Upper lobe of left lung (tissue), 4 donors: Measurements from ENCODE around the gene ANGEL2.

ENCODE experiments used
- POLR2A ChIP-seq, 4 donors: fragments of 450-650 bp; IDR thresholded peaks; one replicate each; pipeline ENCODE4 v1.5.1; 2016 to 2017; ENCODE audit warnings: antibody characterized with exemption in 4 of 4, mild to moderate bottlenecking in 2 of 4
- POLR2AphosphoS5 ChIP-seq, 2 donors: sonication (generic); formaldehyde crosslinking; IDR thresholded peaks; one replicate each; pipeline ENCODE4 v1.5.1; 2017; ENCODE audit warnings: antibody characterized with exemption in 2 of 2

DNA sequence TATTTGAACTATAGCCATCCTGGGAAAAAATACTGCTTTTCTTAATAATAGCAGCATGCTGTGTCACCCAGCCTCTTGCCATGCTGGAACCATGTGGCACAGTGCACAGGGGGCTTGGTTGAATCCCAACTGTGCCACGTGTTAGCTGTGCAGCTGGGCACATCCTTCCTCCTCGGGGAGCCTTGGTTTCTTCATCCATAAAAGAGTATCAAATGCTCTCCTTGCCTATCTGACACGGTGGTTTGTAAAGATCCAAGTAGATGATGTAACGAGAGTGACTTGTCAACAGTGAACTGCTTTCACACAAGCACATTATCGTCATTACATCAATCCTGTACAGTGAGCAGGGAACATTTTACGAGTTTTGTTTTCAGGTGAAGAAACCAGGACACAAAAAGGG lies 41.0 kb downstream of the ANGEL2 start:
- TF ChIP-seq POLR2A (IDR thresholded peaks at IDR 0.05) (no peak), POLR2AphosphoS5 (IDR thresholded peaks at IDR 0.05) (no peak)
